HG03439 (cell line): ENCODE data around the gene AUH.

Experiments used
- ATAC-seq: cut with Tn5 transposase; IDR thresholded peaks from one replicate; pipeline ENCODE4 v1.9.1; 2021; ENCODE audit warnings: mild to moderate bottlenecking, moderate library complexity; ENCODE audit not compliant: unreplicated experiment

AUH gene

DNA sequence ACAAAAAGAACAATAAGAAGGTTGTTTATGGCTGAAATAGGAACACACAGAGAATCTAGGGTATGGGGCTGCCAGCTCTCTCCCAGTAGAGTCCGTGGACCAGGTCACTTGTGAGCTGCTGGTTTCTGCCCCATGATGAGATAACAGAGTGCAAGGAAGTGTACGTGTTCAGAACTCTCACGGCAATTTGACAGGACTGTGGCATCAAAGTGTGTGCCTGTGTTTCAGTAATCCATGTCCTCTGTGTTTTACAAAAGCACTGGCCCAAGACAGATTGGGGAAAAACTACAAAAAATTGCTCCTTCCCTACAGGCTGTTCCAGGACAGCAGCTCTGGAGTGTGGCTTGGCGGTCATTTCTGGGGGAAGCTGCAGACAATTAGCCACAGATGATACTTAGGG lies 184.6 kb downstream of the AUH start:
- ATAC-seq, result no peak

GRCh38 chr9:91176426-91176825 lies 185.3 kb downstream of the AUH start:
- no peak for ATAC-seq

GRCh38 chr9:91174772-91175171 lies 186.9 kb downstream of the AUH start:
- ATAC-seq, result no peak

DNA sequence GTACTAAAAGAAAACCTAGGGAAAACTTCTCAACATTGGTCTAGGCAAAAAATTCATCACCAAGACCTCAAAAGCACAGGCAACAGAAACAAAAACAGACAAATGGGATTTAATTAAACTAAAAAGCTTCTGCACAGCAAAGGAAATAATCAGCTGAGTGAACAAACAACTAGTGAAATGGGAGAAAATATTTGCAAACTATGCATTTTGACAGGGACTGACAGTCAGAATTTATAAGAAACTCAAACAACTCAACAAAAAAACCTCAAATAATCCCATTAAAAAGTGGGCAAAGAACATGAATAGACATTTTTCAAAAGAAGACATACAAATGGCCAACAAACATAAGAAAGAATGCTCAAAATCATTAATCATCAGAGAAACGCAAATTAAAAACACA lies 189.4 kb downstream of the AUH start:
- ATAC-seq, result no peak

- ATAC-seq, result no peak
Measured at GRCh38 chr9:91170951-91171350, 190.8 kb downstream of the AUH start.

GRCh38 chr9:91166796-91167366 lies 194.8 kb downstream of the AUH start:
- no peak for ATAC-seq

DNA sequence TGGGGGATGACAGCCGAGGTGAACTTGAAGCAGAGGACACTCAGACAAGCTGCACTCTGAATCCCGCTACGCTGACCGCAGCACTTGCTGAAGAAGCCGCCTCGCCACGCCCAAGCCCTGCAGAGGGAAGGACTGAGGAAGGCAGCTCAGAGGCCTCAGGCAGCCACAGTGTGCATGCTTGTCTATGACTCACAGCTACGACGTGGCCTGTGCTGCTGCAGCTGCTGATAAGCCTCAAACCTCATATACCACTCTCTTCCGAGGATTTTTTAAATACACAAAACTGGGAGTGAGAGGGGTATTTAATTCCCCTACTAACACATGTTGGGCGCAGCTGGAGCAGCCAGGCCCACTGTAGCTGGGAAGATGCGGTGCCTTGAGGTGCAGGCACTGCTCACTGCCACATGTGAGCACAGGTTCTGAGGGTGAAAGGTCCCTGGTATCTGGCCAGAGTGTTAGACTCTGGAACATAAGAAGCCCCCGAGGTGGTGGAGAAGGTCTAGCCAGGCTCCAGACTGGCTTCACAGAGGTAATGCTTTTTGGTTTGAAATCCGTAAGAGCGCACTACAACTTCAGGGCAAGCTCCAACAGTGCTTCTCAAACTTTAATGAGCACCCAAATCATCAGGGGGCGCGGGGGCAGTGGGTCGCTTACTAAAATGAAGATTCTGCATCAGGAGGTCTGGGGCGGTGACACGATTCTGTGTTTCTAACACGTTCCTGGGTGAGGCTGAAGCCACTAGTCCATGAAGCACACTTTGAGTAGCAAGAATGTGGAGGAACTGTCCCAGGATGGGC lies 196.8 kb downstream of the AUH start:
- no peak for ATAC-seq
